GM12878 (cell line): Measurements from ENCODE around the gene MAP3K10. TPM values are rescaled to one million over a fixed set of nuclear protein-coding genes. Genes with fewer than 3 reads are reported as not detected.
A peak's percentile ranks its signal among the peaks of the same experiment; 100 is the strongest.

Source experiments
- ATAC-seq: fragments of 200-7000 bp; cut with Tn5 transposase; 3 replicates; pipeline ENCODE4 v1.9.1; 2020; ENCODE audit warnings: mild to moderate bottlenecking, moderate library complexity
- Bru-seq: library from RNA; stranded (reverse); fragments of 400-500 nt; gene quantifications from one replicate; lab custom pipeline; 2021; lab: Mats Ljungman, UMichigan
- BruChase-seq, 2 experiments: library from RNA; stranded (reverse); fragments of 400-500 nt; gene quantifications; one replicate each; lab custom pipeline; 2021; lab: Mats Ljungman, UMichigan
- BruUV-seq: library from RNA; stranded (reverse); fragments of 400-500 nt; replicated peaks from 2 replicates; lab custom pipeline; 2021; lab: Mats Ljungman, UMichigan
- CTCF ChIA-PET: fragments of 300-600 bp; sonication (Branson Sonifier 250); formaldehyde crosslinking; extraction: SDS; loops from one replicate; lab custom pipeline; 2021; ENCODE audit warnings: inconsistent platforms; lab: Yijun Ruan, JAX
- POLR2A ChIA-PET: fragments of 350-600 bp; formaldehyde crosslinking; extraction: SDS; loops from one replicate; lab custom pipeline; 2021; ENCODE audit warnings: inconsistent platforms; lab: Charles Lee
- RAD21 ChIA-PET: fragments of 300-600 bp; sonication (Branson Sonifier 250); formaldehyde crosslinking; loops from one replicate; lab custom pipeline; 2023; ENCODE audit warnings: antibody characterized with exemption; ENCODE audit not compliant: unreplicated experiment; lab: Charles Lee
- SMC1A ChIA-PET: fragments of 300-600 bp; sonication (Branson Sonifier 250); formaldehyde crosslinking; loops from one replicate; lab custom pipeline; 2023; ENCODE audit not compliant: unreplicated experiment, uncharacterized antibody; lab: Charles Lee
- DNase-seq: peaks from one replicate; pipeline ENCODE4 v3.0.0-alpha.2; 2011; ENCODE audit warnings: low read depth, low spot score
- FAIRE-seq: peaks from 3 replicates; lab custom pipeline; 2011; peaks lifted over from hg19 to GRCh38; lab: Jason Lieb, UNC
- H2AFZ ChIP-seq: 2 replicates; pipeline ENCODE4 v1.6.0; 2011; ENCODE audit warnings: low read depth, low read length, control low read depth; ENCODE audit not compliant: control insufficient read depth
- H3K27ac ChIP-seq: 2 replicates; pipeline ENCODE4 v1.5.1; 2011; ENCODE audit warnings: control low read depth; ENCODE audit not compliant: control insufficient read depth, insufficient read depth
- H3K27me3 ChIP-seq, 2 experiments: replicated peaks in 1 of 2; 2 replicates each; pipeline versions ENCODE4 v1.6.0 to v1.6.1; 2011; ENCODE audit warnings: low read length in 1 of 2; ENCODE audit not compliant: control insufficient read depth in 2 of 2, insufficient read depth in 2 of 2
- H3K36me3 ChIP-seq, 2 experiments: 2 replicates each; pipeline ENCODE4 v1.5.1; 2011; ENCODE audit warnings: low read length in 1 of 2; ENCODE audit not compliant: control insufficient read depth in 2 of 2, insufficient read depth in 2 of 2
- H3K4me1 ChIP-seq: 2 replicates; pipeline ENCODE4 v1.6.1; 2011; ENCODE audit warnings: mild to moderate bottlenecking, low read length, moderate library complexity, mixed read lengths; ENCODE audit not compliant: control insufficient read depth, insufficient read depth
- H3K4me2 ChIP-seq: 2 replicates; pipeline ENCODE4 v1.6.0; 2011; ENCODE audit warnings: control low read depth; ENCODE audit not compliant: control insufficient read depth, insufficient read depth
- H3K4me3 ChIP-seq: fragments of 200-600 bp; sonication (generic); 2 replicates; pipeline ENCODE4 v1.5.1; 2016
- H3K79me2 ChIP-seq: 2 replicates; pipeline ENCODE4 v1.6.0; 2011; ENCODE audit warnings: low read length; ENCODE audit not compliant: control insufficient read depth, insufficient read depth
- H3K9ac ChIP-seq: 2 replicates; pipeline ENCODE4 v1.8.0; 2011; ENCODE audit warnings: low read length, control low read depth, mixed read lengths; ENCODE audit not compliant: control insufficient read depth, insufficient read depth
- H3K9me3 ChIP-seq: replicated peaks from 3 replicates; pipeline ENCODE4 v1.5.1; 2011; ENCODE audit warnings: mild to moderate bottlenecking, low read length; ENCODE audit not compliant: control insufficient read depth, insufficient read depth
- H4K20me1 ChIP-seq: 2 replicates; pipeline ENCODE4 v1.6.0; 2011; ENCODE audit not compliant: control insufficient read depth, insufficient read depth
- CBX3 ChIP-seq: fragments of 200-600 bp; sonication (generic); IDR thresholded peaks from 2 replicates; pipeline ENCODE4 v1.6.1; 2016; ENCODE audit warnings: low read depth, borderline replicate concordance
- CREB1 ChIP-seq: IDR thresholded peaks from 2 replicates; pipeline ENCODE4 v1.6.1; 2012; ENCODE audit warnings: low read depth, mild to moderate bottlenecking, inconsistent platforms
- CREM ChIP-seq: IDR thresholded peaks from 2 replicates; pipeline ENCODE4 v1.6.1; 2014; ENCODE audit warnings: antibody characterized with exemption, low read depth
- EGR1 ChIP-seq, 2 experiments: IDR thresholded peaks; 1 replicate in 1 of 2; 2 replicates in 1 of 2; pipeline ENCODE4 v1.6.1; 2011 to 2012; ENCODE audit warnings: low read depth in 2 of 2, low read length in 2 of 2, borderline replicate concordance in 1 of 2, mild to moderate bottlenecking in 1 of 2, moderate library complexity in 1 of 2
- HCFC1 ChIP-seq: fragments of 150-350 bp; IDR thresholded peaks from 2 replicates; pipeline ENCODE4 v1.6.1; 2014; ENCODE audit warnings: low read length
- IKZF1 ChIP-seq: fragments of 450-650 bp; conservative IDR thresholded peaks from 2 replicates; pipeline ENCODE4 v1.6.1; 2017; ENCODE audit warnings: antibody characterized with exemption, mild to moderate bottlenecking
- KDM1A ChIP-seq: fragments of 200-600 bp; sonication (generic); IDR thresholded peaks from 2 replicates; pipeline ENCODE4 v1.6.1; 2016; ENCODE audit warnings: borderline replicate concordance
- MXI1 ChIP-seq: fragments of 150-350 bp; IDR thresholded peaks from 2 replicates; pipeline ENCODE4 v1.6.1; 2011; ENCODE audit warnings: low read depth, mild to moderate bottlenecking, inconsistent platforms, low read length, improper control_type of control experiment
- MYB ChIP-seq: fragments of 150-350 bp; IDR thresholded peaks from 2 replicates; pipeline ENCODE4 v1.6.1; 2014; ENCODE audit warnings: mild to moderate bottlenecking, low read depth, low read length, borderline replicate concordance
- RCOR1 ChIP-seq: conservative IDR thresholded peaks from 2 replicates; pipeline ENCODE4 v1.6.1; 2012; ENCODE audit warnings: low read depth, low read length, improper control_type of control experiment
- SMARCA5 ChIP-seq: fragments of 450-650 bp; IDR thresholded peaks from 2 replicates; pipeline ENCODE4 v1.6.1; 2017; ENCODE audit warnings: mild to moderate bottlenecking
- STAT1 ChIP-seq: fragments of 450-650 bp; conservative IDR thresholded peaks from 2 replicates; pipeline ENCODE4 v1.6.1; 2014; ENCODE audit warnings: antibody characterized with exemption, mild to moderate bottlenecking
- SUPT20H ChIP-seq: IDR thresholded peaks from 2 replicates; pipeline ENCODE4 v1.6.1; 2011; ENCODE audit warnings: low read depth, mild to moderate bottlenecking, low read length, moderate library complexity, borderline replicate concordance; ENCODE audit not compliant: control insufficient read depth
- ZNF274 ChIP-seq: IDR thresholded peaks from one replicate; pipeline ENCODE4 v1.8.0; 2011; ENCODE audit not compliant: insufficient read length, insufficient read depth
- WGBS: methylation state at CpG from one replicate; pipeline ENCODE4 v1.1.6; 2016; ENCODE audit warnings: low lambda C conversion rate; ENCODE audit not compliant: insufficient replicate concordance, insufficient coverage; ENCODE audit errors: missing lambda C conversion rate; 5-methylcytosine and 5-hydroxymethylcytosine counted together
- in situ Hi-C: fragments of 300-500 bp; cut with MboI; formaldehyde crosslinking; loops from 9 replicates; pipeline ENCODE4 v1.14.3; 2018; ENCODE audit warnings: mixed read lengths
- intact Hi-C: fragments of 100-400 bp; cut with micrococcal nuclease; formaldehyde crosslinking; loops from one replicate; pipeline ENCODE4 v1.14.2; 2022; ENCODE audit not compliant: unreplicated experiment
- long read RNA-seq, 2 experiments: library from polyadenylated mRNA; unstranded; transcript quantifications; one replicate each; pipeline ENCODE4 v2.0.0, GENCODE V29; 2019 to 2020
- polyA minus RNA-seq, 3 experiments: library from RNA; depleted of rRNA, polyadenylated mRNA; stranded (reverse); fragments of >200 nt; gene quantifications; 2 replicates each; pipeline ENCODE4 v1.2.3, GENCODE V29; 2011
- polyA plus RNA-seq, 11 experiments: library from polyadenylated mRNA; depleted of rRNA in 4 of 11; unstranded in 6 of 11; stranded (reverse) in 5 of 11; fragments of >200 nt; fragmentation: Nextera tagmentation in 4 of 11; fragmentation: Illumina TruSeq in 1 of 11; extraction: Ambion mirVana in 4 of 11; extraction: Trizol in 1 of 11; gene quantifications; 1 replicate in 1 of 11; 2 replicates in 10 of 11; pipeline versions ENCODE4 v1.2.1 to v1.2.3, GENCODE V29; 2011 to 2016; ENCODE audit warnings: inconsistent platforms in 2 of 11, missing spikeins in 2 of 11, low read depth in 1 of 11
- total RNA-seq, 4 experiments: library from RNA; depleted of rRNA in 3 of 4; stranded (reverse); fragments of >200 nt in 3 of 4; fragmentation: Illumina TruSeq in 1 of 4; extraction: Trizol in 1 of 4; gene quantifications; 2 replicates each; pipeline versions ENCODE4 v1.2.1 to v1.2.3, GENCODE V29; 2013 to 2021
- TF ChIP-seq, protein P1 (sequence below): fragments of 450-650 bp; IDR thresholded peaks from 2 replicates; pipeline ENCODE4 v1.6.1; 2016; ENCODE audit warnings: mild to moderate bottlenecking, moderate library complexity, borderline replicate concordance

Gene MAP3K10
- 16.6 and 22.1 TPM in 2 replicates for total RNA-seq (2013; cell fraction: nucleolus; rRNA removed)
- 9.0 and 13.6 TPM in 2 replicates for total RNA-seq (2014; rRNA removed)
- 4.5 and 5.0 TPM in 2 replicates for total RNA-seq (2014; rRNA removed; fragmentation: Illumina TruSeq; extraction: Trizol)
- 14.1 and 16.6 TPM in 2 replicates for total RNA-seq (2021)
- 2.2 TPM for polyA plus RNA-seq (2011; ENCODE audit: low read depth)
- polyA plus RNA-seq (2011; rRNA removed) = 1.3 and 2.2 TPM in 2 replicates
- 1.8 and 3.8 TPM in 2 replicates for polyA plus RNA-seq (2011; cell fraction: cytosol; rRNA removed)
- polyA plus RNA-seq (2011; cell fraction: nucleus; rRNA removed) = 23.0 and 24.8 TPM in 2 replicates
- 9.2 and 10.8 TPM in 2 replicates for polyA plus RNA-seq (2012)
- polyA plus RNA-seq (2014; fragmentation: Illumina TruSeq; extraction: Trizol) = 1.1 and 2.5 TPM in 2 replicates
- polyA plus RNA-seq (2014; fragmentation: Nextera tagmentation; extraction: Ambion mirVana) = under 1 TPM; 0.11 to 0.16 TPM
- polyA plus RNA-seq (2014; rRNA removed) = 9.9 and 15.1 TPM in 2 replicates
- 1 to 10 TPM in 1 of 2 experiments, under 1 TPM in 1; 0.53 to 2.7 TPM for polyA plus RNA-seq (2016; fragmentation: Nextera tagmentation; extraction: Ambion mirVana)
- polyA minus RNA-seq (2011; rRNA and poly(A)+ RNA removed) = 3.1 and 9.0 TPM in 2 replicates
- polyA minus RNA-seq (2011; cell fraction: cytosol; rRNA and poly(A)+ RNA removed) = 4.5 and 4.6 TPM in 2 replicates
- 6.2 and 11.0 TPM in 2 replicates for polyA minus RNA-seq (2011; cell fraction: nucleus; rRNA and poly(A)+ RNA removed)
- Bru-seq, nascent RNA = percentile 53 among the genes with signal in this experiment
- percentile 61 among the genes with signal in this experiment for BruChase-seq, experiment 1, labeled RNA remaining after a 6-hour chase
- BruChase-seq, experiment 2, labeled RNA remaining after a 2-hour chase = percentile 55 among the genes with signal in this experiment
- long read RNA-seq, experiment 1 = 0 reads
- long read RNA-seq, experiment 2 = 0 reads

DNA sequence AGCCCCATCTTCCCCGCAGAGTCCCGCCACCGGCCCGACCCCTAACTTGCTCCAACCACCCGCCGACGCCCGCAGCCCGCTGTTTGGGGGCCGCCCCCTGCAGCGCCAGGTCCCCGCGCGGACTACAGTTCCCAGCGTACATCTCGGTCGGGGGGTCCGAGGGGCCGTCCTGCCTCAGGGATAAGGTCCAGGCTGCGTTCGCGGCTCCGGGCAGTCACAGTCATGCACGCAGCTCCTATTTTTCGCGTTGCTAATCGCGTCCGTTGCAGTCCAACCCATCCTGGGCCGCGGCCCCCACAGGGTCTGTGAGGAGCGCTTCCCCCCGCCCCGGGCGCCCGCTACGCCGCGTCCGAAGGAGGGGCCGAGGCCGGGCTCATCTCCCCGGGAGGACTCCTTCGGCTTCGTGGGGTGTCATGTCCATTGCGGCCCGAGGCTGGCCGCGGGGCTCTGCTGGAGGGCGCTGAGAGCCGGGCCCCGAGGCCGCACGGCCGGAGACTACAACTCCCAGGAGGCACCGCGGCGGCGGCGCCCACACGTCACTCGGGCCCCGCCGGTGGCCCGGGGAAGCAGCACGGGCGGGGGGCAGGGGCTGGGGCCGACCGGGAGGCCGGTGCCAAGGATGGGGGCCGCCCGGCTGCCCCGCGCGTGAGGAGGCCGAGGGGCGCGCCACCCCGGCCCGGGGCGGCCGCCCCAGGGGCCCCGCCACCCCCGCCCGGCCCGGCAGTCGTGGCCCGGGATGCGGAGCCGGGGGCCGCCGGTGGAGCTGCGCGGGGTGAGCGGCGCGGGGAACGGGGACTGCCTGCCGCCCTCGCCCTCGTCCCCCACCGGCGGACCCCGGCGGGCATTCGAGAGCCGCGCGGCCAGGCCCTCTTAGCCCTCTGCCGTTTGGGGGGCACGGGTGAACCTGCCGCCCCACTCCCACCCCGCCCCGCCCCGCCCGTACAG is at the start of gene MAP3K10:
Gene MAP3K10 (plus strand): TSS at position 536 of the 945 bp plus-strand sequence. CDS start 606 bp downstream, outside the sequence.
- H3K36me3 ChIP-seq = no peaks in the 10 kb centered on the region
- CTCF ChIA-PET = interaction anchor here (0.5 to 2.3 kb wide), 10 partner anchors 26 to 250 kb away, joined by 3 to 24 read pairs (median 4); partner anchors contain the start of genes PSMC4 and TTC9B
- H3K79me2 ChIP-seq = peaks cover 4% of the 10 kb centered on the region
- SMC1A ChIA-PET = interaction anchor here (0.7 to 2.7 kb wide), 11 partner anchors 14 to 249 kb away, joined by 3 to 8 read pairs (median 3); no protein-coding TSS in a partner anchor
- H3K4me1 ChIP-seq = peaks cover 10% of the 10 kb centered on the region
- peak within 1 kb of the TSS; percentile 97 for H3K4me3 ChIP-seq
- no peaks in the 10 kb centered on the region for H3K9me3 ChIP-seq
- peak within 1 kb of the TSS; percentile 80 for H3K9ac ChIP-seq
- intact Hi-C loops = no loop called here
- POLR2A ChIA-PET = interaction anchor here (0.6 to 2.2 kb wide), 12 partner anchors 12 to 930 kb away, joined by 3 to 9 read pairs (median 4); partner anchors contain the start of genes FBL, PSMC4 and ZFP36
- H3K27ac ChIP-seq = peak within 1 kb of the TSS; percentile 89
- peak within 1 kb of the TSS; percentile 87 for H3K4me2 ChIP-seq
- in situ Hi-C loops = no loop called here
- peak within 1 kb of the TSS; percentile 91 for H2AFZ ChIP-seq
- peak; percentile 93 for ATAC-seq
- RAD21 ChIA-PET = interaction anchor here (0.6 to 2.3 kb wide), 21 partner anchors 9 to 1173 kb away, joined by 3 to 16 read pairs (median 4); partner anchors contain the start of genes AKT2, B9D2, BLVRB and PSMC4
- no peaks in the 10 kb centered on the region for H3K27me3 ChIP-seq
- no peaks in the 10 kb centered on the region for H4K20me1 ChIP-seq
- 2% methylated on average over 55 of the region's 116 CpGs for WGBS
- BruUV-seq = no TSS peak
- DNase-seq = peak; percentile 12
- peak; percentile 54 for FAIRE-seq
- peak; percentile 97 for TF ChIP-seq IKZF1
- TF ChIP-seq CREB1 = peak; percentile 92
- TF ChIP-seq RCOR1 = no peak
- no peak for TF ChIP-seq CBX3
- no peak for TF ChIP-seq STAT1
- TF ChIP-seq SUPT20H = no peak
- TF ChIP-seq, protein P1, sequence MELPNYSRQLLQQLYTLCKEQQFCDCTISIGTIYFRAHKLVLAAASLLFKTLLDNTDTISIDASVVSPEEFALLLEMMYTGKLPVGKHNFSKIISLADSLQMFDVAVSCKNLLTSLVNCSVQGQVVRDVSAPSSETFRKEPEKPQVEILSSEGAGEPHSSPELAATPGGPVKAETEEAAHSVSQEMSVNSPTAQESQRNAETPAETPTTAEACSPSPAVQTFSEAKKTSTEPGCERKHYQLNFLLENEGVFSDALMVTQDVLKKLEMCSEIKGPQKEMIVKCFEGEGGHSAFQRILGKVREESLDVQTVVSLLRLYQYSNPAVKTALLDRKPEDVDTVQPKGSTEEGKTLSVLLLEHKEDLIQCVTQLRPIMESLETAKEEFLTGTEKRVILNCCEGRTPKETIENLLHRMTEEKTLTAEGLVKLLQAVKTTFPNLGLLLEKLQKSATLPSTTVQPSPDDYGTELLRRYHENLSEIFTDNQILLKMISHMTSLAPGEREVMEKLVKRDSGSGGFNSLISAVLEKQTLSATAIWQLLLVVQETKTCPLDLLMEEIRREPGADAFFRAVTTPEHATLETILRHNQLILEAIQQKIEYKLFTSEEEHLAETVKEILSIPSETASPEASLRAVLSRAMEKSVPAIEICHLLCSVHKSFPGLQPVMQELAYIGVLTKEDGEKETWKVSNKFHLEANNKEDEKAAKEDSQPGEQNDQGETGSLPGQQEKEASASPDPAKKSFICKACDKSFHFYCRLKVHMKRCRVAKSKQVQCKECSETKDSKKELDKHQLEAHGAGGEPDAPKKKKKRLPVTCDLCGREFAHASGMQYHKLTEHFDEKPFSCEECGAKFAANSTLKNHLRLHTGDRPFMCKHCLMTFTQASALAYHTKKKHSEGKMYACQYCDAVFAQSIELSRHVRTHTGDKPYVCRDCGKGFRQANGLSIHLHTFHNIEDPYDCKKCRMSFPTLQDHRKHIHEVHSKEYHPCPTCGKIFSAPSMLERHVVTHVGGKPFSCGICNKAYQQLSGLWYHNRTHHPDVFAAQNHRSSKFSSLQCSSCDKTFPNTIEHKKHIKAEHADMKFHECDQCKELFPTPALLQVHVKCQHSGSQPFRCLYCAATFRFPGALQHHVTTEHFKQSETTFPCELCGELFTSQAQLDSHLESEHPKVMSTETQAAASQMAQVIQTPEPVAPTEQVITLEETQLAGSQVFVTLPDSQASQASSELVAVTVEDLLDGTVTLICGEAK = no peak
- TF ChIP-seq SMARCA5 = 0 out of 2 replicates have a peak, but pooled peaks have one; percentile 32
- TF ChIP-seq CREM = peak; percentile 91
- TF ChIP-seq MXI1 = peak; percentile 17; the same call in 1 of the 2 replicates
- TF ChIP-seq ZNF274 = no peak
- TF ChIP-seq KDM1A = no peak
- TF ChIP-seq MYB = no peak
- no peak for TF ChIP-seq EGR1 (IDR thresholded peaks at IDR 0.05; ENCODE audit: borderline replicate concordance in 1 of 2, low read depth in 2 of 2, low read length in 2 of 2)
- TF ChIP-seq HCFC1 = peak; percentile 79
